HG03108 (cell line): ENCODE results near the gene FAM221B.

Experiments
- ATAC-seq: cut with Tn5 transposase; IDR thresholded peaks from one replicate; pipeline ENCODE4 v1.9.1; 2021; ENCODE audit warnings: moderate library complexity; ENCODE audit not compliant: unreplicated experiment

Gene FAM221B, protein sequence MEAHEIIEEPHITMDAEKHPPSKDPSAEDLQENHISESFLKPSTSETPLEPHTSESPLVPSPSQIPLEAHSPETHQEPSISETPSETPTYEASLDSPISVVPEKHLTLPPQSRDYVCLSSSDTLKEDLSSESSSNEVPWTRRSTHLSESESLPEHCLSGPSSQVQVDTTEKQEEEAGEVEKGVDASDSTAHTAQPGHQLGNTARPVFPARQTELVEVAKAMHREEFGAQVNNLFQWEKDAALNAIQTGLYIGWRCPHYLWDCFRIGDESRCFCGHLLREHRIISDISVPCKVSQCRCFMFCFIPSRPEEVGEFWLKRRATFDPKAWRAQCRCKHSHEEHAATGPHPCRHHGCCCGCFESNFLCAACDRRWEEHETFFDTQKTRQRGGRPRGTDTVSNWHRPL

DNA sequence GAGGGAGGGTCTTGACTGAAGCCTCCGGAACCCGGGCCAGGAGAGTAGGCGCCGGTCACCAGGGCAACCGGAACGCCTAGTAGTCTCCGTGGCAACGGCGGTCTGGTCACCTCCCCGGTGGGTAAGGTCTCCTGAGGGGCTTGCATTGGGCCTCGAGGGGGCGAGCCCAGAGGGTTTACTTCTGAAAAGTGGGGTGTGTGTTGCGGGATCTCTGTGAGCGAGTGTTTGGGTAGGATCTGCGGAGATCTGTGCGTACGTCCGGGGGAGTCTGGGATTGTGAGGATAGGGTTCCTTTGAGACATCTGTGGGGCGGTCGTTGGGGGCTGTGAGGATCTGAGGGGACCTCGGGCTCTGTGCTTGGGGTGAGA, at the start of gene FAM221B:
TSS of gene FAM221B (minus strand) at position 17 of the 368 bp plus-strand sequence. CDS start 2,571 bp downstream, outside the sequence.
- ATAC-seq = no peak

DNA sequence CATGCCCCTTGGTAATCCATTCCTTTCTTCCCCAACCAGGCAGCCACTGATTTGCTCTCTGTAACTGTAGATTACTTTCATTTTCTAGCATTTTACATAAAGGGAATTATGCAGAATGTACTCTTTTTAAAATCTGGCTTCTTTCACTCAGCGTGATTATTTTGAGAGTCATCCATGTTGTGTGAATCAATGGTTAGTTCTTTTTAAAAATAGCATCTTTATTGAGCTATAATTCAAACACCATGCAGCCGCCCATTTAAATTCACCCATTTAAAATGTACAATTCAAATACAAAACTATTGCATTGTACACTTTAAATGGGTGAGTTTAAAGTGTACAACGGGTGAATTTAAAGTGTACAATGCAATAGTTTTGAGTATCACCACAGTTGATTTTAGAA, 44.0 kb upstream of the FAM221B start:
- no peak for ATAC-seq

DNA sequence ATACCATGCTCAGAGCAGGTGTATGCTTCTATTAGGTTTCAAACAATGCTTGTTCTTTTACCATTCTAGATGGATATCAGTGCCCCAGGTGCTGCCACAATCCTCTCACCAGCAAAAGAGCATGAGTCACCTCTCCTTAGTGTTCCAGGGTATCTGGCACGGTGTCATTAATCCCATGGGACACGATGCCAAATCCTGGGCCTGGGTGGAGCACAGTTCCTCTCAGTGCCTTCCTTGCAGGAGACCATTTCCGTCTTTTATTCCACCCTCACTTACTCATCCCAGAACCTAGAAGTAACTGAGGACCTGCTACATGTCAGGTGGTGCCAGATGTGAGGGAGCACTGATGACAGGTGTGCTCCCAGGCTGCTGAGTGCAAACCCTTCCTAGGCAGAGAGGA, 43.0 kb upstream of the FAM221B start:
- ATAC-seq = no peak

DNA sequence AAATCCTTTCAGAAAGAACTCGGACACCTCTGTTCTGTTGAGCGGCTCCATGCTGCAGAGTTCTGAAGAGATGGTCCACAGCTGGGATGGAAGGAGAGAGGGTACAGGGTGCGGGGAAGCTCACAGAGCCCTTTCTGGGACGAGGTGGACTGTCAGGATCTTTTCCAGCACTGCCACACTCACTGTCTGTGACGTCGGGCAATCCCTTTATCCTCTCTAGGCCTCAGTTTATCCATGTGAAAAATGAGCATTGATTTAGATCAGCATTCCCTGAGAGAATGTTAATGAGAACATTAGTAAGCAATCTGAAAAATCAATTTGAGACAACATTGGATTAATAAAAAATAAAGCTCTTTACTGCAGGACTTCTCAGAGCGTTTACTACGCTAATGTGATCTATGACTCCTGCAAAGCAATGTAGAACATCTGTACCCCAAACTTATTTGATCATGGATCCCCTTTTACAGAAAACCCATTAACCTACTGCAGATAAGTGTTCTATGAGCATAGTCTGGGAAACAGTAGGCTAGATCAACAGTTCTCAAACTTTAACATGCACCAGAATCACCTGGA, 41.9 kb upstream of the FAM221B start, which contains the start of gene OR13J1:
TSS of gene OR13J1 (minus strand) at position 51 of the 573 bp plus-strand sequence. CDS start at position 51, 0 bp downstream.
- no peak for ATAC-seq

DNA sequence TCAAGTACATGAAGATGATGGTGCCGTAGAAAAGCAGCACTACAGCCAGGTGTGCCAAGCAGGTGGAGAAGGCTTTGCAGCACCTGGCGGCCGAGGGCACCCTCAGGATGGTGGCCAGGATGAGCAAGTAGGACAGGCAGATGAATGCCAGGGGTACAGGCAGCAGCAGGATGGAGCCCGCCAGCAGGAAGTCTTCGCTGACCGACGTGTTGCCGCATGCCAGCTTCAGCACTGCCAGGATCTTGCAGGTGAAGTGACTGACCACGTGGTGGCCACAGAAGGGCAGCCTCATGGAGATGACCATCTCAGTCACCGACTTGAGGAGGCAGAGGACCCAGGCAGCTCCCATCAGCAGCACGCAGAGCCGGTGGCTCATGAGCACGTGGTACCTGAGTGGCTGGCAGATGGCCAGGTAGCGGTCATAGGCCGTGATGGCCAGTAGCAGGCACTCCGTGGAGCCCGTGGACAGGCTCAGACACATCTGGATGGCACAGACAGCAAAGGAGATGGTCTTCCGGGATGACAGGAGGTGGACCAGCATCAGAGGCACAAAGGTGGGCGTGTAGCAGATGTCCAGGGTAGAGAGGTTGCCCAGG, 41.2 kb upstream of the FAM221B start:
- no peak for ATAC-seq

DNA sequence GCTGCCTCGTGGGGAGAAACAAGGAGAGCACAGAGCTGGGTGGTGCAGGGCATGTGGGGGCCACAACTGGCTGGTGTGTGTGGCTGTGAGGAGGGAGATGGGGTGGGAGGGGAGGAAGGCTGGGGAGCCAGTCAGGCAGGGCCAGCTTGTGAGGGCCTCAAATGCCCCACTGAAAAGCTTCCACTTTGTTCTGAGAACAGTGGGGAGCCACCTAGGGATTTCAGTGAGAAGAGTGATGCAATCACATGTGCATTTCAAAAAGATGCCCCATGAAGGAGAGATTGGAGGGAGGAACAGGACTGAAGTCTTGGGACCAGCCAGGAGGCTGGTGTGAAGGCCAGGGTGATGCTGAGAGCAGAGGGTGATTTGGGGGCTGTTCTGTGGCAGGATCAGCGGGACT, 40.4 kb upstream of the FAM221B start:
- ATAC-seq = no peak

DNA sequence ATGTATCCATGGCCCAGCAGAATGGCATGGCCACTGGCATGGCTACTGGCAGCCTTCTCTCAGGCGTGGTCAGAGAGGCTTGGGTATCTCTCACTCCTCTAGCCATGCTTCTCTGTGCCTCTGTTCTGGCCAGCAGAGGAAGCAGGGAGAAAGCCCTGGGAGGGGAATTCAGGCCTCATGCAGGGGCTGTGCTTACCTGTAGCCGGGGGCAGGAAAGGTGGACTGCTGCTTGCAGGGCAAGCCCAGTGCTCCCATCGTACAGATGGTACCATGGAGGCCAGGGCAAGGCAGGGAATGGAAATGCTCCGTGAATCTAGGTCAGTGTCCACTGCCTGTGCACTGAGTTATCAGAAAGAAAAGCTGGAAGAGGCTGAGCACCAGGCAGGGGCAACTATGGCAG, 39.0 kb upstream of the FAM221B start:
- no peak for ATAC-seq

DNA sequence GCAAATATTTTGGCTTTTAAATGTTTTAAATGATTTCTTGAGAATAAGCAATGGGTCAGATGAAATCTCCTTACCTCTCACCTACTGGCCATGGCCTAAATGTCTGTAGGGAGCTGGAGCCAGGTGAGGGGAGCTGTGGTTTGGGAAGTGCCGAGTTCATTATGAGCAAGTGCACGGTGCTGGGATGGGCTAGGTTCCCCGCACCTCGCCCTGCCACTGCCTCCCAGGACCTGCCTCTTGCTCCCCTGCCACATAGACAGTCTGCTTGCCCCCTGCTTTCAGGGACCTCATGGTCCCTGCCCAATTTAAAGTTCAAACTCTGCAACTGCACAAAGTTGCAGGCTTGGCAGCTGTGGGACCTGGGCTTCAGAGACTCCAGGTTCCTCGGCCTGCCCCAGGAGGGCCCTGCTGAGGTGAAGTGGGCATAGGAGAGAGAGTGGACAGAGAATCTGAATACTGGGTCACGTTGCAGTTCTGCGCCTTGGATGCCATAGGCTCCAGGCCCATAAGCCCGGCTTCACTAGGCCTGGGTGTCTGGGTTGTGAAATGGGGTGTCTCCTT, 36.2 kb upstream of the FAM221B start:
- ATAC-seq = no peak

DNA sequence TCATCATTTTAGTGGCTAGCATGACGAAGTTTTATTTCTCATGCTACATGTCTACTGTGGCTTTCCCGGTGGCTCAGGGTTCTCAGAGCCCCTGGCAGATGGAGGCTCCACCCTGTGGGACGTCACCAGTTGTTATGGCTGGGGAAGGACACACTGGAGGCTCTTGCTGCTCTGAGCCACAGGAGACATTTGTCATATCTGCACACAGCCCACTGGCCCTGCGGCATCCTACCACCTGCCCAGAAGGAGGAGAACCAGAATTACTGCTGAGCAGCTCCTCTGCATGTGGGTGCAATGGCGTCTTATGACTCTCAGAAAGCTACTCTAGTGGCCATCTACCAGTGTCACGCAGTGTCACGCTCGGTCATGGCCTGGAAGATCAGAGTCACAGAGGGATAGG, 35.1 kb upstream of the FAM221B start:
- ATAC-seq = no peak

DNA sequence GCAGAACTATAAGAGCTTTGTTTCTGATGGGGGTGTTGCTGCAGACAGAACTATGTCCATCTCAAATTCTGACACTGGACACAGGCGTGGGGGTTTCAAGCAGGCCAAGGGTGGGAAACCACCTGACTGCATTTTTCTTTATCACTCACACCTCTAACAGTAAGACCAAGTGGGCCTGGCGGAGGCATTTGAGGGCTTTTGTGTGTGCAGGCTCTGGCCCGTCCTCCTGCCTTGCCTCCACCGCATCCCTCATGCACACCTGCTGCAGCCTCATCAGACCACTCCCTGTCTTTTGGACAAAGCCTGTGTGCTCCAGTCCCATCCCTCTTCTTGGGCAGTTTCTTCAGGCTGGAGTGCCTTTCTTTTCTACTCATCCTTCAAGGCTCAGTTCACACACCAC, 33.8 kb upstream of the FAM221B start:
- ATAC-seq = no peak

DNA sequence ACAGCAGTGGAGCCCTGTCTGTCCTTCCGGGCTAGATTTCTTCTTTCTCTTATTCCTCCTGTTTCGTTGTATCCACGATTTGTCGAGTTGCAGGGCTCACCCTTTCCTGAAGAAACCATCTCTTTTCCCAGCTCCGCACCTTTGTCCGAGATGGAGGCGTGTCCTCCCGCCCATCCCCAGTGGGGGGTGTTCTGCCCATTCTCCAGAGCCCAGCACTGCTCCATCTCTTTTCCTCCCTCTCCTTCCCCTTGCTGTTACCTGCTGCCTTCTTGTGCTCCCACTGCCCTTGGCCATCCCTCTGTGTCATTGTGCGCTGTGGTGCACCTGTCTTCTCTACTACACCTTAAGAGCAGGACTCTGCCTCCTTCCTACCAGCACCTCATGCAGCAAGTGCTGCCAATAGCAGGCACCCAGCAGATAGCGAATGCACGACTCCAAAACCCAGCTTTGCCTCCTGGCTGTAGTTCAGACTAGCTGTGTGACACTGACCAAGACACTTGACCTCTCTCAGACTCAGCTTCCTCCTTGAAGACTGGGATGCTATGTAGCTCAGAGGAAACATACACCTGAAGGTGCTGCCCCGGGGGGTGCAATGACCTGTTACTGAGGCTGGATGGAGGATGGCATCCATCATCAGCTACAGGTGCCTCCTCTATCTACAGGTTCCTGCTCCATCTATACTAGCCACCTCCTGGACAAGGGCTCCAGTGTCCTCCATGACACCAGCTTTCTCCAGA, 32.8 kb upstream of the FAM221B start:
- no peak for ATAC-seq

DNA sequence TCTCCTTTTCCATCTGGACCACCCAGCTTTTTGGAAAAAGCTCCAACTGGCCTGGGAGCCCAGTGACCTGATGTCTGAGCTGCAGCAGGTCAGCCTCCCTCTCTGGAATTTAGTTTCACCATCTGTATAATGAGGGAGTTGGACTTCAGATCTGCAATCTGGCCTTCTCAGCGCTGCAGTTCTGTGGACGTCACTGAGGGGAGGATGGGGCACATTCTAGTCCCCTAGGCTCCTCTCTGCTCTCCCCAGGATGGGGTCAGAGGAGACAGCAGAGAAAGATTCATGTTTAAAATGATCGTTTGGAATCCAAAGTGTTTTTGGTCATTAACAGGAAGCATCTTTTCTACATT, 31.4 kb upstream of the FAM221B start:
- no peak for ATAC-seq

DNA sequence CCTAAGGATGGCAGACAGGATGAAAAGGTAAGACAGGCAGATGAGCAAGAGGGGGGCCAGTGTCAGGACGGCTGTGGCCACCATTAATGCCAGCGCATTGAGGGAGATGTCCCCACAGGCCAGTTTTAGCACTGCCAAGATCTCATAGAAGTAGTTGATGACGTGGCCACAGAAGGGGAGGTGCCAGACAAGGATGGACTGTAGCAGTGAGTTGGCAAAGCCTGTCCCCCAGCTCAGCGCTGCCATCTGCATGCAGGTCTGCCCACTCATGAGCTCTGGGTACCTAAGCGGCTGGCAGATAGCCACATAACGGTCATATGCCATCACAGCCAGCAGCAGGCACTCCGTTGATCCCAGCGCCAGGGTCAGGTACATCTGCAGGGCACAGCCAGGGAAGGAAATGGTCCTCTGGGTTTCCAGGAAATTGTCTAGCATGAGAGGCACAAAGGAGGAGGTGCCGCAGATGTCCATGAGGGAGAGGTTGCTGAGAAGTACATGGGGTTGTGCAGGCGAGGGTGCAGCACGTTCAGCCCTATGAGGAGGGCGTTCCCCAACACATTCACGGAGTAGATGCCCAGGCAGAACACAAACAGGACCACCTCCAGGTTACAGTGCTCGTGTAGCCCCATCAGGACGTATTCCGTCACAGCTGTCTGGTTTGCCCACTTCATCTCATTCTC, 30.9 kb upstream of the FAM221B start:
- no peak for ATAC-seq

DNA sequence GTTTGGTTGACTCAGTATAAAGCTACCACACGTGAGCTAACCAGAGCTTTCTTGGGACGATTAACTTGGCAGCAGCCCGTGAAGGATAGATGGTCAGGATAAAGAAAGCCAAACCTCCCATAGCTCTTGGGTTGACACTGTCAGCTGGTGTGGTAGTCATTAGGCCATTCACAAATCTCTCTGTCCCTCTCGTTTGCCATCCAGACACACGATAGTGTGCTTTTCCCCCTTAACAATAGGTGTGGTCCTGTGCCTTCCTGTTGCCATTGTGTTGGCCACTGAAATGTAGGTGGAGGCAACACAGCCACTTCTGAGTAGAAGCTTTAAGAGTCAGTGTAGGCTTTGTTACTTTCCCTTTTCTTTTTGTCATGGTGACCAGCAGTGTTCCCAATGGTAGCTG, 29.9 kb upstream of the FAM221B start:
- ATAC-seq = no peak

DNA sequence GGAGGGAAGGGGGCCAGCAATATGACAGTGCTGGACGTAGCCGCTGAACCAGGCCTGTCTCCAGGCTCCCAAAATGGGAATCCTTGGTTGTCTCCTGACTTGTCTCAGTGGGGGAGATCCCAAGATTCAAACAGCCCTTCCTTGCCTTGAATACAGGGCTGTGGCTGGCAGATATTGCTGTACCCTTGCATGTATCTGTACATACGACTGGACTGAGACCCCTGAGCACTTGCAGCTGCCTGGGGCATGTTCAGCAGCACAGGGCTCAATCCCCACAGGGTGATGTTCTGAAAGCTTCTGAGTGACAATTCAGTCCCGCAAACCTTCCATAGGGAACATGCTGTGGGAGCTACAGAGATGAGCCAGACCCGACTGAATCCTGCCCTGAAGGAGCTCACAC, 28.4 kb upstream of the FAM221B start:
- no peak for ATAC-seq

DNA sequence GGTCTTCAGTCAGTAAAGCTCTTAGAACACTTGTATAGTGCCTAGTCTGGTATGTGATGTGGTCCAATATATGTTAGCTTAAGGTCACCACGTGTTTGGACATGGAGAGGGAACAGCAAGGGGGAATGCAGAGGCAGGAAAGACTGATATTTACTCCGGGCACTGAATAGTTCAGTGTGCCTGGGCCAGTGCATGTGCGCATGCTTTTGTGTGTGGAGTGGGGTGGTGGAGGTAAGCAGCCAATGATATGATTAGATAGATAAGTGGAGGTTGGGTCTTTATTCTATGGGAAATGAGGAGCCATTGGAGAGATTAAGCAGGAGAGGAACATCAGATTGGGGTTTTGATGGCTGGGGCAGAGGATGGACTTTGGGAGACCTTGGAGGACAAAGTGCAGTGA, 27.7 kb upstream of the FAM221B start:
- no peak for ATAC-seq

DNA sequence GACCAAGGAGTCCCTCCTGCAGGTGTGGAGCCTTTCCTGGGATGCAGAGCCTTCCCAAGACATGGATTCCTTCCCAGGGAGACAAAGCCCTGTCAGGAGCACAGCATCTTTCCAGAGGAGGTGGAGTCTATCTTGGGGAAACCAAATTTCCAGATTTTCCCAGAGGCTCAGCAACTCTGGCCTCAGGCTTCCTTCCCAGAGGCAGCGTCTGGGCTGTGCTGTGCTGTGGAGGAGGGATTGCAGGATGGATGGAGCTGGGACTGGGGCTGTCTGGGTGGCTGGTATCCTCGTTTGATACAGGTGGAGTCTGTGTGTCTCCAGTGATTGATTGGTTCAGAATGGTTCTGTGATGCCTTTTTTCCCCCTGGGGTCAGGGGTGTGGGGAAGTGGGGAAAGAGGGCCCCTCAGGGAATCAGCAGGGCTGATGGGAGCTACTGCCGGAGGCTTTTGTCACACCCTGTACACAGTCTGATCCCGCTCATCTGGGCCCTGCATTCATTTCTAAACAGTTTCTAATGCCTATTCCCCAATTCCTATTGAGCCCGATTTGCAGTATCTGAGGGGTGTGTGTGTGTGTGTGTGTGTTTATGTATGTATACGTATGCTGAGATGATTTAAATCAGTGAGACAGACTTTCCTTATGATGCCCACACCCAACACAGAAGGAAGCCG, 25.7 kb upstream of the FAM221B start:
- no peak for ATAC-seq

DNA sequence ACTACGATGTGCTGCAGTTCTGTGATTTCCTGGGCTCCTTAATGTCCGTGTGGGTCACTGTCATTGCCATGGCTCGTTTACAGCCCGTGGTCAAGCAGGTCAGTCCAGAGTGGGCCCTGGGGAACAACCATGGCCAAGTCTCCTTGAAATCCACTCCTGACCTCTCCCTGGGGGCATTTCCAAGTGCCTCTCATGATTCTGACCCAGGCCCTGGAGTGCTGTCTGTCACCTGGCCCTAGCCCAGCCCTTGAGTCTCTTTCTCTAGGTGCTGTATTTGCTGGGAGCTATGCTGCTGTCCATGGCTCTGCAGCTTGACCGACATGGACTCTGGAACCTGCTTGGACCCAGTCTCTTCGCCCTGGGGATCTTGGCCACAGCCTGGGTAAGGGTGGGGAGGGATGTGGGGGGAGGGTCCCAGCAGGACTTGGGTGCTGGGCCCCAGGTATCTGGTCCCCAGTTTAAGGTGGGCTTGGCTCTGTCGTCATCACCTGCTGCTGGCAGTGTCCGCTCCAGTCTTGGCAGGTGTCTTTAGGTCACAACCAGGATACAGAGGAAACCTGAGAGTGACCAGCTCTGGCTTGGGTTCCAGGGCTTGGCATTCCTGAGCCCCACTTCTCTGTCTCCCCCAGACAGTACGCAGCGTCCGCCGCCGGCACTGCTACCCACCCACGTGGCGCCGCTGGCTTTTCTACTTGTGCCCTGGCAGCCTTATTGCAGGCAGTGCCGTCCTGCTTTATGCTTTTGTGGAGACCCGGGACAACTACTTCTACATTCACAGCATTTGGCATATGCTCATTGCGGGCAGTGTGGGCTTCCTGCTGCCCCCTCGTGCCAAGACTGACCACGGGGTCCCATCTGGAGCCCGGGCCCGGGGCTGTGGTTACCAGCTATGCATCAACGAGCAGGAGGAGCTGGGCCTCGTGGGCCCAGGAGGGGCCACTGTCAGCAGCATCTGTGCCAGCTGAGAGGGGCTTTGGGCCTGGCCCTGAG, 24.6 kb upstream of the FAM221B start:
- no peak for ATAC-seq

DNA sequence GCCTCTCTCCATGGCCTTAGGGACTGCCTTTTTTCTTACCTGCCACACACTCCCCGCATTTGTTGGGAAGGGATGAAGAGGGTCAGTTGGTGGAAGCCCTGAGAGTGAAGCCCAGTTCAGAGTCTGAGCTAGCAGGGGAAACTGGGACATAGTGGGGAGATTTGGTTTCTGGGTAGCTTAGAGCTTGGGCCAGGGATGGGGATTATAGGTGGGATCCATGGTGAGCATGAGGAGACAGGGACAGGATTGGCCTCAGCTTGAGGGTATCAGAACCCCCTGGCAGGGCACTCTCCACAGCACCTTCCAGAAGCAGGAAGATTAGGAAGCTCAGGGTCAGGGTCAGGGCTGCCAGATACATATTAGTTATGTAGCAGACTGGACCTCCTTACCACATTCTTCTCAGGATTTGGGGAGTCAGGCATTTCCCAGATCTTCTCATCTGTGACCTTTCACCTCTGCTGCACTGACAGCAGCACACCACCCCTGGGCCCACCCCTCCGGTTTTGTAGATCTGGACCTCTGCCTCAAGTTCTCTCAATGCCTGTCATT, 23.8 kb upstream of the FAM221B start:
- ATAC-seq = no peak
